ENCODE measurements around the gene SOCS4.
A peak's percentile ranks its signal among the peaks of the same experiment; 100 is the strongest.

Gene SOCS4

DNA sequence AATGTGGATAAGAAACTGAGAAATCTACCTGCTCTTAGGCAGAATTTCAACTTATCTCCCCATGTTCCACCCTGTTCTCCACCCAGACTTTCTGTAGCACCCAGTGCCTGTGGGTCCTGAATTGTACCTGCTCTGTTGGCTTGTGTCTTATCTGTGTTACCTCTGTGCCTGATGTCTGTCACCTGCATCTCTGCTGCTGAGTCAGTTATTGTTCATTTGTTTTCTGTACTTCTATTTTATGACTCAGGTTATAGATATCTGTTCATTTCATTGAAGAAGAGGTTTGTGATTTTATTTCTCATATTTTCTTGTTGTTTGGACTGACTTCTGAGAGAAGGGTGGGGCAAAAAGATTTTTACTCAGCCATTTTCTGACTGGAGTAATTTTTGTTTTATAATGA lies 11.7 kb downstream of the SOCS4 start:
- TF ChIP-seq ZNF274 (IDR thresholded peaks at IDR 0.05; ENCODE audit: low read depth, low read length) = no peak
- H3K4me3 ChIP-seq (ENCODE audit: low read length) = no peak overlapping the region

DNA sequence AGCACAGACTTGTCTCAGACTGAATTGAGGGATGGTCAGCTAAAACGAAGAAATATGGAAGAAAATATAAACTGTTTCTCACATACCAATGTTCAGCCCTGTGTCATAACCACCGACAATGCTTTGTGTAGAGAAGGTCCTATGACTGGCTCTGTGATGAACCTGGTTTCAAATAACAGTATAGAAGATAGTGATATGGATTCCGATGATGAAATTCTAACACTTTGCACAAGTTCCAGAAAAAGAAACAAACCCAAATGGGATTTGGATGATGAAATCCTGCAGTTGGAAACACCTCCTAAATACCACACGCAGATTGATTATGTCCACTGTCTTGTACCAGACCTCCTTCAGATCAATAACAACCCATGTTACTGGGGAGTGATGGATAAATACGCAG lies 16.5 kb downstream of the SOCS4 start:
- no peak for TF ChIP-seq ZNF274 (IDR thresholded peaks at IDR 0.05; ENCODE audit: low read depth, low read length)

DNA sequence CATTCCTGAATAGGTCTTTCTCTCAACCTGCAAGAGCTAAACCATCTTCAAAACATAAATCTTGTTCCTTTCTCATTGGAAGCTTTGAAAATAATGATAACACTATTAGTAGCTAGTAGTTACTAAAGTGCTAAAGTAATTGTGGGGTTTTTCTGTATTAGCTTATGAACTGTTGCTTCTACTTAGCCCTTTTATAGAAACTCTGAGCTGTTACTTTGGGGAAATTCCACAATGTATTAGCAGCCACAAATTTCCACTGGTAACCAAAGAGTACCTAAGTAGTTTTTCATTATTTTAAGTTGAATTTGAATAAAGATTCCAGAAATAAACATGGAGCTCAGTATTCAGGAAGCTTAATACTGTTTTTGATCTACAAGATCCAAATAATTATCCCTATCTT lies 18.1 kb downstream of the SOCS4 start:
- no peak overlapping the region for H3K4me3 ChIP-seq (ENCODE audit: low read length)
- TF ChIP-seq ZNF274 (IDR thresholded peaks at IDR 0.05; ENCODE audit: low read depth, low read length) = no peak

More for the DNA sequence above, 16.5 kb downstream of the SOCS4 start:
- H3K4me3 ChIP-seq (ENCODE audit: low read length) = no peak overlapping the region

DNA sequence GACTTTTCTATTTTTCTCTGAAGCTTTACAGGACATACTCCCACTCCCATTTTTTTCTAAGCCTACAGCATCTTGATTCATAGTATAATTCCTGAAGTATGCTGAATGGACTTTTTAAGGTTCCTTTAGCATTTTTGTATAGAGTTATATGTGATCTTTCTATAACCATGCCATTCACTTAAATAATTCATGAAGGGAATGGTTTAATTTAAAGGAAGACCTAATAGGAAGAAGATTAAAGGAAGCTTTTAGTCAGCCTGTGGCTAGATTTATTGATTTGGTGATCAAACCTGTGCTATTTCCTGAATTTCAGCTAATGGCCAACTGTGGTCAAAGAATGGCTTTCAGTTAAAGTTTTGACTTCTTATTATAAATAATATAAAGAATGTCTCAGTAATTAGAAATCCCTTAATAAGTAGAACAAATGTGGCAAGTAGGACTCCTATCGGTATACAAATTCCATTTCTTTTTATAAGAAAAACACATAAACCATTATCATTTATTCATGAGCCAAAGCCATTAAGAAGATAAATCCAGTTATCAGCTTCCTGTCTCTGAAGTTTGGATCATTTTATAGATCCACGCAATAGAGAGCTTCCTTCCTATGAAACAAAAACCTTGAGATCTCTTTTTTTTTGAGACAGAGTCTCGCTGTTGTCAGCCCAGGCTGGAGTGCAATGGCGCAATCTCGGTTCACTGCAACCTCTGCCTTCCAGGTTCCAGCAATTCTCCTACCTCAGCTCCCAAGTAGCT lies 20.4 kb downstream of the SOCS4 start:
- TF ChIP-seq ZNF274 (IDR thresholded peaks at IDR 0.05; ENCODE audit: low read depth, low read length) = no peak
- H3K4me3 ChIP-seq (ENCODE audit: low read length) = no peak overlapping the region

DNA sequence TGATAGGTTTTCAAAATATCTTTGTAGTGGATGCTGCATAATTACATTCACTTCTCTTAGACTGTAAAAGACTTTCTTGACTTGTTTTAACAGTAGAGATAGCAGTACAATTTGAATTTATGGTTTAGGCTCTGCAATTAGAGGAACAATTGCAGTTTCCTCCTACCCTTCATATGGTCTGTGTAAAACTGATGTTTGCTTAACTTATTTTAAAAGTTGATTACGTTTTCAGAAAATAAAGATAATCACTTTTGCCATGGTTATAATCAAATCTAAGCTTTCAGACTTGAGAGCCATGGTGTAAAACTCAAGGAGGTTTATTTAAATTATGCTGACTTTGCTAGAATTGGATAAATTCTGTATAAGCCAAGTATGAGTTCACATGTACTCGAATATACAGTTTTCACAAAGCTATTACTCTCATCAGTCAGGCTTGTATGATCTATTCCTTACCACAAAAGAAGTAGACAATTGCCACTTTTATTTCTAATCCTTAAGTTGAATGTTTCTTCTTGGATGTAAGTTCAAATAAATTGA lies 21.9 kb downstream of the SOCS4 start:
- TF ChIP-seq ZNF274 (IDR thresholded peaks at IDR 0.05; ENCODE audit: low read depth, low read length) = no peak
- H3K4me3 ChIP-seq (ENCODE audit: low read length) = no peak overlapping the region

DNA sequence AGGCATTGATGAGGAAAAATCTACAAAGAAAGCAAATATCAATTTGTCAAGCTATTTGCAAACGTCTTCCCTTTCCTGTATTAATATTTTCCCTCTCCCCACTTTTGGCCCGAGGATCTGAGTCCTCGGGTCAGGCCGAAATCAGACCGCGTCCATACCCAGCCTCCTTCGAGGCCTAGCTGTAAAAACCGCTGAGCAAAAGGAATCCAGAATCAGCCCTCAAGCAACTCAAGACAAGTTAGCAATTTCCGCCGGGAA lies 24.1 kb downstream of the SOCS4 start:
- no peak for TF ChIP-seq ZNF274 (IDR thresholded peaks at IDR 0.05; ENCODE audit: low read depth, low read length)
- peak overlapping the region; percentile 53; the same call in 1 of the 2 replicates for H3K4me3 ChIP-seq (ENCODE audit: low read length)

DNA sequence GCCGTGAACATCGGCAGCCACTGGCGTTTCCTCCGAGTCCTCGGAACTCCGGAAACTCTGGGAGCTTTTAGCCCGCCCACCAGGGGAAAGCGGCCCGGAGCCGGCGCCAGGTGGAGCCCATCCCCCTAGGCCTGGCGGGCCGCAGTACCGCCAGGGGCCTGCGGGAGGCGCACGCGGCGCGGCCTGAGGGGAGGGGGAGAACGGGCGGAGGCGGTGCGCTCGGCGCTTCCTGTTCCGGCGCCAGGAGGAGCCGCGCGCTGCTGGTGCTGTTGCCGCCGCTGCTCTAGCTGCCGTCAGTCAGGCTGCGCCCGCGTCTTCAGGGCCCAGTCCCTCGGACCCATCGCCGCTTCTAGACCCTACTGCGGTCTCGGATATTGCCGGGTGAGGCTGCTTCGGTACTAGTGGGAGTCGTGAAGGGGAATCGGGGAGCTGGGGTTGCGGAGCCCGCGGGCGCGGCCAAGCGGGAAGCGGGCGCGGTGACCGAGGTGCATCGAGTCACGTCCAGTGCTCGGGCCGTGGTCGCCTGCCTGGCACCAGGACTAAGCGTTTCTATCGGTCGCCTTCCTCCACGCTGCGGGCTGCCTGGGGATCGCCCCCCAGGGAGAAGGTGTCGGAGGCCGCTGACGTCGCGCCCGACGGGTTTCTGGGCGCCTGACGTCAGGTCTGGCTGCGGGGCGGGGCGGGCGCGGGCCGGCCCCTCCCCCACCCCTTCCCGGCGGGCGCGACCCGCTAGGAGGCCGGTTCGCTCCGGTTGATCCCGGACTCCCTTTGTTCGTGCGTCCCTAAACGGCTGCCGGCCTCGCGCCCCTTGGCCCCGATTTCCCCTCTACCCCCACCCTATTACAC lies 24.6 kb downstream of the SOCS4 start, which contains the start of gene MAPK1IP1L:
MAPK1IP1L (plus strand) TSS at position 225 of the 846 bp plus-strand sequence. CDS start 10,037 bp downstream, outside the sequence.
- no peak for TF ChIP-seq ZNF274 (IDR thresholded peaks at IDR 0.05; ENCODE audit: low read depth, low read length)
- peak within 1 kb of the TSS; percentile 94 for H3K4me3 ChIP-seq (ENCODE audit: low read length)

DNA sequence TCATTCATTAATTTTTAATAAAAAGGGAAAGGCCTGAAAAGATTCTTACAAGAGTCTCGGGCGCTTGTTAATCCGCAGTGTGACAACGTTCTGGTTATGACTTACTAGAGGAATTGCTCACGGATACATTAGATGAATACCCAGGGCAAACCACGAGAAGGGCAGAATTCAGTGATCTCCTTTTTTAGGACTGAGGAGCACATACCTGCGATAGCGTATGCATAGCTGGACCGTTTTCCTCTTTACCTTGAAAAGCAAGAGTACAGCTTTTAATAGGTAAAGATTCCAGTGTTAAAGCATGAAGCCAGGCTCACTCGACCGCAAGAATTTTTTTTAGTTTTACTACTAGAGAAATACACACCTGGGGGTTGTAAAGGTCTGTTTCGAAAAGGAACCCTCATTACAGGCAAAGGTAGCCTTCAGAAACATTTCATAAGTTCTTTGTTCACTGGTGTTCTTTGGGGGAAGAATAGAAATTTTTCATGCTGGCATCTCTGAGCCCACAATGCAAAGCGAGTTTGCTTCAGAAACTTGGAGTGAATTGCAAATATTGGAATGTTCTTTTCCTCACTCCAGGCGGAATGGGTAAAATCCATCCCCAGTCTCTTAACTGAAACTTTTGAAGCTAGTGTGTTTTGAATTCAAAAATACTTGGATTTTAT lies 25.4 kb downstream of the SOCS4 start:
- TF ChIP-seq ZNF274 (IDR thresholded peaks at IDR 0.05; ENCODE audit: low read depth, low read length) = no peak
- H3K4me3 ChIP-seq (ENCODE audit: low read length) = peak overlapping the region; percentile 94

DNA sequence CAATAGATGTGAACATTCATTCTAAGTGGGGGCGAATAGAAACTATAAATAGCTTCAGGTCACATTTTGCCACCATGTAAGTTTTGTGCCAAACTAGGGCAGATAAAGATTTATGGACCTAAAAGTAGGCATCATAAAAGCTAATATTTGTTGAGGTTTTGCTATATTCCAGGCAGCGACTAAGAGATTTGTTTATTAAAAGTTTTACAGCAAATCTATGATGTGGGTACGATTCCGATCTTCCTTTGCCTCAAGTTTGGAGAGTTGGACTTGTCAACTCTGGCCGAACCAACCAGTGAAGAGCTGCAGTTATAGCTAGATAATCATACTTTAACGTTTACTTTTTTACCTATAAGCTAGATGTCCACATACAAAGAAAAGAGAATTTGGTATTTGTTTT lies 26.0 kb downstream of the SOCS4 start:
- no peak for TF ChIP-seq ZNF274 (IDR thresholded peaks at IDR 0.05; ENCODE audit: low read depth, low read length)
- peak overlapping the region; percentile 94 for H3K4me3 ChIP-seq (ENCODE audit: low read length)

DNA sequence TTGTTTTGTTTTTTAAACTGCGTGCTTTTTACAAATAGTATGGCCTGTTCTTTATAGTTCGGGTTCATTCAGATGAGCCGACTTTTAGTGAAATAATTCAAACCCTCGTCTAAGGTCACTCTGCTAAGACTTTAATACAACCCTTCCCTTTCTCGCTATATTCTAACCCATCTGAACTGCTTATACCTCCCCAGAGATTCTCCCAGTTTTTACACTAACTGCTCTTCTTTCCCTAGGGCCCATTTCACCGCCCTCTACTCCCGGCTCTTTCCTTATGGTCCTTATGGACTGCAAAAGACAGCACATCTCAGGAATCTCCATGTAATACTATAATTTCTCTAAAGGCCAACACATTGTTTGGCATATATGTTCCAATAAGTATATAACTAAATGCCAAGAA lies 26.5 kb downstream of the SOCS4 start:
- no peak for TF ChIP-seq ZNF274 (IDR thresholded peaks at IDR 0.05; ENCODE audit: low read depth, low read length)
- H3K4me3 ChIP-seq (ENCODE audit: low read length) = 0 out of 2 replicates have a peak overlapping the region, but pooled peaks have one; percentile 94

DNA sequence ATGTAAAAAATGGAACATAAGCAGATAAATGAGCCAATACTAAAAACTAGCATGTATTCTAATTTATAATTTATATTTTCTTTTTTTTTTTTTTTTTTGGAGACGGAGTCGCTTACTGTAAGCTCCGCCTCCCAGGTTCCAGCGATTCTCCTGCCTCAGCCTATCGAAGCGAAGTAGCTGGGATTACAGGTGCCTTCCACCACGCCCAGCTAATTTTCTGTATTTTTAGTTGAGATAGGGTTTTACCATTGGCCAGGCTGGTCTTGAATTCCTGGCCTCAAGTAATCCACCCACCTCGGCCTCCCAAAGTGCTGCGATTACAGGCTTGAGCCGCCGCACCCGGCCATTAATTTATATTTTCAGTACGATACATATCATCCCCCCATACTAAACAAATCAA lies 27.1 kb downstream of the SOCS4 start:
- TF ChIP-seq ZNF274 (IDR thresholded peaks at IDR 0.05; ENCODE audit: low read depth, low read length) = no peak
- H3K4me3 ChIP-seq (ENCODE audit: low read length) = no peak overlapping the region

DNA sequence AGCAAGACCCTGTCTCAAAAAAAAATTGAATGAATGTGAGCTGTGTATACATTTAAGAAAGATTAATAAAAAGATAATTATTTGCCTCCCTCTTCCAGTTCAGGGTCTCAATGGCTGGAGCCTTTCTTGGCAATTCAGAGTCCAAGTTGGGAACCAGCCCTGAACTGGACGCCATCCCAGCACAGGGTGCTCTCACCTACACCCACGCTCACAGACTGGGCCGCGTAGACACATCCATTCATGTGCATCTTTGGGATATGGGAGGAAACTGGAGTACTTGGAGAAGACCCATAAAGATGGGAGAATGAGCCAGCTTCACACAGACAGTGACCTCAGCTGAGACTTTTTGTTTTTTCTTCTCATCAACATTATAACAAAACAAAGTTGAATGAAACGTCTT lies 30.9 kb downstream of the SOCS4 start:
- TF ChIP-seq ZNF274 (IDR thresholded peaks at IDR 0.05; ENCODE audit: low read depth, low read length) = no peak
- no peak overlapping the region for H3K4me3 ChIP-seq (ENCODE audit: low read length)

DNA sequence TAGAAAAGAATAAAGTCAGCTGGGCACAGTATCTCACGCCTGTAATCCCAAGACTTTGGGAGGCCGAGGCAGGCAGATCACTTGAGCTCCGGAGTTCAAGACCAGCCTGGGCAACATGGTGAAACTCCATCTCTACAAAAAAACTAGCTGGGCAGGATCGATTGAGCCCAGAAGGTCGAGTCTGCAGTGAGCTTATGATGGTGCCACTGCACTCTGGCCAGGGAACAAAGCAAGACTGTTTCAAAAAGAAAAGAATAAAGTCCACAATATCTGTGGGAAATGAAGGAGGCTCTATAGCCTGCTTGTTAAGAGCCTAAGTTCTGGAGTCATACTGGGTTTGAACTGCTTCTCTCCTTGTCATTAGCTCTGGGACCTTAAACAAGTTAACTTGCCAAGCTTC lies 32.3 kb downstream of the SOCS4 start:
- no peak overlapping the region for H3K4me3 ChIP-seq (ENCODE audit: low read length)
- no peak for TF ChIP-seq ZNF274 (IDR thresholded peaks at IDR 0.05; ENCODE audit: low read depth, low read length)

Measured in GM08714 (cell line).